GM21528 (cell line): ENCODE data around the gene PCNX3.
"Not testable (repeated sequence)": the region's sequence is repeated elsewhere in the genome, so short reads cannot be mapped to it uniquely, and the experiment has no call there.

Experiments used
- ATAC-seq: cut with Tn5 transposase; IDR thresholded peaks from one replicate; pipeline ENCODE4 v1.9.1; 2021; ENCODE audit warnings: mild to moderate bottlenecking, moderate library complexity; ENCODE audit not compliant: unreplicated experiment, low FRiP score

The PCNX3 gene

GRCh38 chr11:65637032-65637557, 21.5 kb downstream of the PCNX3 start:
- ATAC-seq: no peak

- peak; percentile 39 for ATAC-seq
These were observed 22.3 kb downstream of the PCNX3 start, which contains the start of gene SIPA1 for GRCh38 chr11:65637794-65638419. TSS of gene SIPA1 (plus strand) at chr11:65638101. CDS start at chr11:65640922, 2,821 bp downstream.

- ATAC-seq: not testable (repeated sequence)
These were observed 23.6 kb downstream of the PCNX3 start for GRCh38 chr11:65639228-65639597.

- peak; percentile 34 for ATAC-seq
These were observed 24.3 kb downstream of the PCNX3 start for GRCh38 chr11:65639623-65640482.

- no peak for ATAC-seq
These were observed 25.1 kb downstream of the PCNX3 start for GRCh38 chr11:65640483-65641296.

GRCh38 chr11:65641297-65642013, 25.9 kb downstream of the PCNX3 start:
- no peak for ATAC-seq

GRCh38 chr11:65642014-65642671, 26.6 kb downstream of the PCNX3 start:
- ATAC-seq: no peak

GRCh38 chr11:65643971-65644370, 28.4 kb downstream of the PCNX3 start:
- no peak for ATAC-seq

- ATAC-seq: no peak
These were observed 29.3 kb downstream of the PCNX3 start for GRCh38 chr11:65644837-65645236.

GRCh38 chr11:65645710-65646109, 30.1 kb downstream of the PCNX3 start:
- no peak for ATAC-seq

- no peak for ATAC-seq
These were observed 30.8 kb downstream of the PCNX3 start for GRCh38 chr11:65646288-65646957.

- no peak for ATAC-seq
These were observed 31.6 kb downstream of the PCNX3 start for GRCh38 chr11:65646958-65647701.

GRCh38 chr11:65648997-65649493, 33.5 kb downstream of the PCNX3 start:
- no peak for ATAC-seq

- no peak for ATAC-seq
These were observed 34.3 kb downstream of the PCNX3 start for GRCh38 chr11:65649656-65650546.

- ATAC-seq: no peak
These were observed 35.2 kb downstream of the PCNX3 start for GRCh38 chr11:65650547-65651338.

- ATAC-seq: no peak
These were observed 35.7 kb downstream of the PCNX3 start for GRCh38 chr11:65651339-65651588.
